K562 (cell line): ENCODE data around the gene TTC22.

Source experiments
- IFI16 ChIP-seq: fragments of 250-450 bp; sonication (Bioruptor Pico); IDR thresholded peaks from 2 replicates; pipeline ENCODE4 v2.1.2; 2022; ENCODE audit warnings: mild to moderate bottlenecking, inconsistent platforms
- KDM5B ChIP-seq: fragments of 200-600 bp; sonication (generic); IDR thresholded peaks from 2 replicates; pipeline ENCODE4 v1.6.1; 2012; ENCODE audit warnings: low read depth, mild to moderate bottlenecking, moderate library complexity, low read length, control low read depth, inconsistent platforms; ENCODE audit not compliant: insufficient replicate concordance
- MAFG ChIP-seq: fragments of 450-650 bp; conservative IDR thresholded peaks from 2 replicates; pipeline ENCODE4 v1.6.1; 2016; ENCODE audit warnings: missing genetic modification characterization, missing compliant biosample characterization
- ZNF263 ChIP-seq: sonication (generic); formaldehyde crosslinking; IDR thresholded peaks from 2 replicates; pipeline ENCODE4 v1.8.0; 2022; ENCODE audit warnings: mild to moderate bottlenecking, missing genetic modification reagents, borderline replicate concordance
- TF ChIP-seq, protein P1 (sequence below): fragments of 200-800 bp; sonication (Bioruptor generic); IDR thresholded peaks from 2 replicates; pipeline ENCODE4 v1.6.1; 2016; ENCODE audit warnings: missing genetic modification characterization, missing compliant biosample characterization
- TF ChIP-seq, protein P2 (sequence below): sonication (generic); formaldehyde crosslinking; IDR thresholded peaks from 2 replicates; pipeline ENCODE4 v1.8.0; 2023; ENCODE audit warnings: mild to moderate bottlenecking, missing genetic modification reagents

DNA sequence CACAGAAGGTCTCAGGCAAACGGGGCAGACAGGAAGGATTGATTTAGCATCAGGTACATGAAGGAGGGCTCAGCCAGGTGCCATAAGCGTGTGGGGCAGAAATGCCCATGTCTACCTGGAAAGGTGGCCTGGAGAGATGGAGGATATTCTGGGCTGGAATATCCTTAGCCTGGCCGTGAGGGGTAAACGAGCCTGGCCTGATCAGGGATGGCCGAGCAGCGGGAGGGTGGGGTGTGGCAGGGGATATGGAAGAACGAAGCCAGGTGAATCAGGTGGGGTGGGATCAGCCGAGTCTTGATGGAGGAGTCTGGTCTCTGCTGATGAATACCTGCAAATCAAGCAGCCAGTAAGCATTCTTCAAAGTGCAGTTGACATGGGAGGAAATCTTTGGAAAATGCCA, 35.5 kb upstream of the TTC22 start:
- no peak for TF ChIP-seq ZNF263 (CRISPR knock-in tag)
- TF ChIP-seq MAFG, result no peak
- no peak for TF ChIP-seq KDM5B
- TF ChIP-seq, protein P1, sequence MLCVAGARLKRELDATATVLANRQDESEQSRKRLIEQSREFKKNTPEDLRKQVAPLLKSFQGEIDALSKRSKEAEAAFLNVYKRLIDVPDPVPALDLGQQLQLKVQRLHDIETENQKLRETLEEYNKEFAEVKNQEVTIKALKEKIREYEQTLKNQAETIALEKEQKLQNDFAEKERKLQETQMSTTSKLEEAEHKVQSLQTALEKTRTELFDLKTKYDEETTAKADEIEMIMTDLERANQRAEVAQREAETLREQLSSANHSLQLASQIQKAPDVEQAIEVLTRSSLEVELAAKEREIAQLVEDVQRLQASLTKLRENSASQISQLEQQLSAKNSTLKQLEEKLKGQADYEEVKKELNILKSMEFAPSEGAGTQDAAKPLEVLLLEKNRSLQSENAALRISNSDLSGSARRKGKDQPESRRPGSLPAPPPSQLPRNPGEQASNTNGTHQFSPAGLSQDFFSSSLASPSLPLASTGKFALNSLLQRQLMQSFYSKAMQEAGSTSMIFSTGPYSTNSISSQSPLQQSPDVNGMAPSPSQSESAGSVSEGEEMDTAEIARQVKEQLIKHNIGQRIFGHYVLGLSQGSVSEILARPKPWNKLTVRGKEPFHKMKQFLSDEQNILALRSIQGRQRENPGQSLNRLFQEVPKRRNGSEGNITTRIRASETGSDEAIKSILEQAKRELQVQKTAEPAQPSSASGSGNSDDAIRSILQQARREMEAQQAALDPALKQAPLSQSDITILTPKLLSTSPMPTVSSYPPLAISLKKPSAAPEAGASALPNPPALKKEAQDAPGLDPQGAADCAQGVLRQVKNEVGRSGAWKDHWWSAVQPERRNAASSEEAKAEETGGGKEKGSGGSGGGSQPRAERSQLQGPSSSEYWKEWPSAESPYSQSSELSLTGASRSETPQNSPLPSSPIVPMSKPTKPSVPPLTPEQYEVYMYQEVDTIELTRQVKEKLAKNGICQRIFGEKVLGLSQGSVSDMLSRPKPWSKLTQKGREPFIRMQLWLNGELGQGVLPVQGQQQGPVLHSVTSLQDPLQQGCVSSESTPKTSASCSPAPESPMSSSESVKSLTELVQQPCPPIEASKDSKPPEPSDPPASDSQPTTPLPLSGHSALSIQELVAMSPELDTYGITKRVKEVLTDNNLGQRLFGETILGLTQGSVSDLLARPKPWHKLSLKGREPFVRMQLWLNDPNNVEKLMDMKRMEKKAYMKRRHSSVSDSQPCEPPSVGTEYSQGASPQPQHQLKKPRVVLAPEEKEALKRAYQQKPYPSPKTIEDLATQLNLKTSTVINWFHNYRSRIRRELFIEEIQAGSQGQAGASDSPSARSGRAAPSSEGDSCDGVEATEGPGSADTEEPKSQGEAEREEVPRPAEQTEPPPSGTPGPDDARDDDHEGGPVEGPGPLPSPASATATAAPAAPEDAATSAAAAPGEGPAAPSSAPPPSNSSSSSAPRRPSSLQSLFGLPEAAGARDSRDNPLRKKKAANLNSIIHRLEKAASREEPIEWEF (CRISPR knock-in tag), result no peak
- TF ChIP-seq IFI16, result no peak
- TF ChIP-seq, protein P2, sequence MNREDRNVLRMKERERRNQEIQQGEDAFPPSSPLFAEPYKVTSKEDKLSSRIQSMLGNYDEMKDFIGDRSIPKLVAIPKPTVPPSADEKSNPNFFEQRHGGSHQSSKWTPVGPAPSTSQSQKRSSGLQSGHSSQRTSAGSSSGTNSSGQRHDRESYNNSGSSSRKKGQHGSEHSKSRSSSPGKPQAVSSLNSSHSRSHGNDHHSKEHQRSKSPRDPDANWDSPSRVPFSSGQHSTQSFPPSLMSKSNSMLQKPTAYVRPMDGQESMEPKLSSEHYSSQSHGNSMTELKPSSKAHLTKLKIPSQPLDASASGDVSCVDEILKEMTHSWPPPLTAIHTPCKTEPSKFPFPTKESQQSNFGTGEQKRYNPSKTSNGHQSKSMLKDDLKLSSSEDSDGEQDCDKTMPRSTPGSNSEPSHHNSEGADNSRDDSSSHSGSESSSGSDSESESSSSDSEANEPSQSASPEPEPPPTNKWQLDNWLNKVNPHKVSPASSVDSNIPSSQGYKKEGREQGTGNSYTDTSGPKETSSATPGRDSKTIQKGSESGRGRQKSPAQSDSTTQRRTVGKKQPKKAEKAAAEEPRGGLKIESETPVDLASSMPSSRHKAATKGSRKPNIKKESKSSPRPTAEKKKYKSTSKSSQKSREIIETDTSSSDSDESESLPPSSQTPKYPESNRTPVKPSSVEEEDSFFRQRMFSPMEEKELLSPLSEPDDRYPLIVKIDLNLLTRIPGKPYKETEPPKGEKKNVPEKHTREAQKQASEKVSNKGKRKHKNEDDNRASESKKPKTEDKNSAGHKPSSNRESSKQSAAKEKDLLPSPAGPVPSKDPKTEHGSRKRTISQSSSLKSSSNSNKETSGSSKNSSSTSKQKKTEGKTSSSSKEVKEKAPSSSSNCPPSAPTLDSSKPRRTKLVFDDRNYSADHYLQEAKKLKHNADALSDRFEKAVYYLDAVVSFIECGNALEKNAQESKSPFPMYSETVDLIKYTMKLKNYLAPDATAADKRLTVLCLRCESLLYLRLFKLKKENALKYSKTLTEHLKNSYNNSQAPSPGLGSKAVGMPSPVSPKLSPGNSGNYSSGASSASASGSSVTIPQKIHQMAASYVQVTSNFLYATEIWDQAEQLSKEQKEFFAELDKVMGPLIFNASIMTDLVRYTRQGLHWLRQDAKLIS (CRISPR knock-in tag), result no peak
